ENCODE measurements around the gene EPX.

GRCh38 chr17:58210922-58211321 lies 18.4 kb downstream of the EPX start:
- TF ChIP-seq POLR2A (IDR thresholded peaks at IDR 0.05; ENCODE audit: low read length) (no peak), GATA1 (IDR thresholded peaks at IDR 0.05; ENCODE audit: low read depth, low read length) (no peak)
